Measurements from ENCODE around the gene DUSP1.

- TF ChIP-seq POLR2A (IDR thresholded peaks at IDR 0.05) (no peak), CTCF (IDR thresholded peaks at IDR 0.05) (no peak)
Observed at GRCh38 chr5:172732201-172732865, 38.7 kb downstream of the DUSP1 start.
